Subcutaneous adipose tissue (tissue), 4 donors: ENCODE measurements around the gene RANBP1. TPM values are rescaled to one million over a fixed set of nuclear protein-coding genes. Genes with fewer than 3 reads are reported as not detected.

Source experiments
- CTCF ChIP-seq: fragments of 450-650 bp; IDR thresholded peaks from one replicate; pipeline ENCODE4 v1.5.1; 2016; ENCODE audit warnings: low read depth, mild to moderate bottlenecking, control low read depth, antibody characterized with exemption, moderate library complexity
- total RNA-seq, 4 donors: library from RNA; depleted of rRNA; stranded (reverse); fragments of >200 nt; gene quantifications; one replicate each; pipeline ENCODE4 v1.1.0, GENCODE V29; 2016

RANBP1 gene
- total RNA-seq, 4 donors from 2014 or later = 75.1 to 156 (median 116) TPM

- TF ChIP-seq CTCF = no peak
These were observed 54.3 kb downstream of the RANBP1 start for GRCh38 chr22:20170170-20170569.

GRCh38 chr22:20171288-20172140 lies 55.6 kb downstream of the RANBP1 start:
- no peak for TF ChIP-seq CTCF

GRCh38 chr22:20172141-20172613 lies 56.3 kb downstream of the RANBP1 start:
- no peak for TF ChIP-seq CTCF

GRCh38 chr22:20173246-20173645 lies 57.3 kb downstream of the RANBP1 start:
- no peak for TF ChIP-seq CTCF

- no peak for TF ChIP-seq CTCF
These were observed 57.9 kb downstream of the RANBP1 start for GRCh38 chr22:20173772-20174171.

GRCh38 chr22:20174785-20175596 lies 59.1 kb downstream of the RANBP1 start:
- no peak for TF ChIP-seq CTCF

GRCh38 chr22:20175597-20175900 lies 59.6 kb downstream of the RANBP1 start:
- TF ChIP-seq CTCF = no peak
